Lower leg skin (tissue), 3 donors: ENCODE measurements around the gene HDAC3.

Experiments
- POLR2A ChIP-seq, 2 donors: fragments of 450-650 bp; IDR thresholded peaks; one replicate each; pipeline ENCODE4 v1.6.1; 2016 to 2017; ENCODE audit warnings: antibody characterized with exemption in 2 of 2, mild to moderate bottlenecking in 1 of 2, moderate library complexity in 1 of 2
- TF ChIP-seq, protein P1 (sequence below), 3 donors: fragments of 450-650 bp; IDR thresholded peaks; one replicate each; pipeline ENCODE4 v1.5.1; 2016; ENCODE audit warnings: antibody characterized with exemption in 3 of 3, mild to moderate bottlenecking in 3 of 3, moderate library complexity in 2 of 3

DNA sequence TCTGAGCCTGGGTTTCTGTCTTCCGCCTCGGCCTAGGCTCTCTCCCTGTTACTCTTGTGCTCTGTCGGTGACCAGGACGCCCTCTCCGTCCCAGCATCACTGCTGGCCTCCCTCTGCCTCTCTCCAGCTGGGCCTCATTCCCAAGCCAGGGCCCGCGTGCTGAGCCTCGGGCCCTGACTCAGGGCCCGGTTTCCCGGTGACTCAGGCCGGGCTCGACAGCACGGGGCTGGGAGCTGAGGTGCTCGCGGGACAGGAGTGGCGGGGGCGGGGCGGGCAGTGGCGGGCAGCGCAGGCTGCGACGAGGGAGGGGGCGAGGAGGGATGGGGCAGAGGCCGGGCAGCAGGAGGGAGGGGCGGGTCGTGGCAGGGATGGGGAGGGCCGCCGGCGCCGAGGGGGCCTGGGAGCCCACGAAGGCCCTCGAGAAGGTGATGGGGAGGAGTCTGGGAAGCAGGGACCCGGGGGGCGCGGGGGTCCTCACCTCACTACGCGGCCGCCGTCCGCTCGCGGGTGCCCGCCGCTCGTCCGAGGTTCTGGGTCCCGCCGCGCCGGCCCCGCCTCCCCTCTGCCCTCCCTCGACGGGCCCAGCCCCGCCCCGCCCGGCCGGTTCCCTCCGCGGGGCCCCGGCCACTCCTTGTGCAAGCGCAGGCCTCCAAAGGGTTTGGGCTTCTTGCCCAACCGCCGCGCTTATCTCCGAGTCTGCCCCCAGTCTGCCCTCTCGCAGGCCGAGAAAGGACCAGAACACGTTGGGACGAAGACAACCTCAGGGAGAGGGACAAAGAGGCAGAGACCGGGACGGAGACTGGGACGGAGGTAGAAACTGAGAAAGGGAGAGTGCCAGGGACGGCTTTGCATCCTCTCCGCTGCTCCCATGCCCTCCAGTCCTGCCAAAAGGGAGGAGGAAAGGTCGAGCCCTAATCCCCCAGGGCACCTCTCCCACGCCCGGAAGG, 45.3 kb upstream of the HDAC3 start, which contains the start of gene ARAP3:
- no peak for TF ChIP-seq POLR2A (IDR thresholded peaks at IDR 0.05)
- TF ChIP-seq, protein P1, sequence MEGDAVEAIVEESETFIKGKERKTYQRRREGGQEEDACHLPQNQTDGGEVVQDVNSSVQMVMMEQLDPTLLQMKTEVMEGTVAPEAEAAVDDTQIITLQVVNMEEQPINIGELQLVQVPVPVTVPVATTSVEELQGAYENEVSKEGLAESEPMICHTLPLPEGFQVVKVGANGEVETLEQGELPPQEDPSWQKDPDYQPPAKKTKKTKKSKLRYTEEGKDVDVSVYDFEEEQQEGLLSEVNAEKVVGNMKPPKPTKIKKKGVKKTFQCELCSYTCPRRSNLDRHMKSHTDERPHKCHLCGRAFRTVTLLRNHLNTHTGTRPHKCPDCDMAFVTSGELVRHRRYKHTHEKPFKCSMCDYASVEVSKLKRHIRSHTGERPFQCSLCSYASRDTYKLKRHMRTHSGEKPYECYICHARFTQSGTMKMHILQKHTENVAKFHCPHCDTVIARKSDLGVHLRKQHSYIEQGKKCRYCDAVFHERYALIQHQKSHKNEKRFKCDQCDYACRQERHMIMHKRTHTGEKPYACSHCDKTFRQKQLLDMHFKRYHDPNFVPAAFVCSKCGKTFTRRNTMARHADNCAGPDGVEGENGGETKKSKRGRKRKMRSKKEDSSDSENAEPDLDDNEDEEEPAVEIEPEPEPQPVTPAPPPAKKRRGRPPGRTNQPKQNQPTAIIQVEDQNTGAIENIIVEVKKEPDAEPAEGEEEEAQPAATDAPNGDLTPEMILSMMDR (IDR thresholded peaks at IDR 0.05), result no peak
